Measurements from ENCODE around the gene COL8A2. TPM values are rescaled to one million over a fixed set of nuclear protein-coding genes. Genes with fewer than 3 reads are reported as not detected.

COL8A2 gene
- total RNA-seq, 1 experiment from 2014 or later = 2.3 TPM

GRCh38 chr1:36156329-36157114 lies 31.5 kb upstream of the COL8A2 start (continued):
- no peak for TF ChIP-seq ZNF532 (CRISPR knock-in tag; IDR thresholded peaks at IDR 0.05; ENCODE audit: borderline replicate concordance)
- no peak for TF ChIP-seq ERG (CRISPR knock-in tag; IDR thresholded peaks at IDR 0.05)
- no peak for TF ChIP-seq JAZF1 (CRISPR knock-in tag; IDR thresholded peaks at IDR 0.05)
- TF ChIP-seq E2F5 (CRISPR knock-in tag; IDR thresholded peaks at IDR 0.05) = no peak
- TF ChIP-seq ZNF416 (CRISPR knock-in tag; IDR thresholded peaks at IDR 0.05) = no peak
- TF ChIP-seq USF1 (CRISPR knock-in tag; IDR thresholded peaks at IDR 0.05) = peak; percentile 82
- no peak for TF ChIP-seq AR (CRISPR knock-in tag; IDR thresholded peaks at IDR 0.05)
- TF ChIP-seq ELF4 (CRISPR knock-in tag; IDR thresholded peaks at IDR 0.05; ENCODE audit: low read depth) = no peak
- TF ChIP-seq NFATC4 (CRISPR knock-in tag; IDR thresholded peaks at IDR 0.05) = no peak
- TF ChIP-seq ZNF121 (CRISPR knock-in tag; IDR thresholded peaks at IDR 0.05) = 0 out of 2 replicates have a peak, but pooled peaks have one; percentile 27
- peak; percentile 72 for TF ChIP-seq MAX (CRISPR knock-in tag; IDR thresholded peaks at IDR 0.05)
- TF ChIP-seq TEAD1 (CRISPR knock-in tag; IDR thresholded peaks at IDR 0.05) = peak; percentile 80
- peak; percentile 20; the same call in 1 of the 2 replicates for TF ChIP-seq ETV6 (CRISPR knock-in tag; IDR thresholded peaks at IDR 0.05)
- TF ChIP-seq ZNF423 (CRISPR knock-in tag; IDR thresholded peaks at IDR 0.05) = no peak
- TF ChIP-seq ZNF396 (CRISPR knock-in tag; IDR thresholded peaks at IDR 0.05; ENCODE audit: borderline replicate concordance) = no peak
- no peak for TF ChIP-seq ZNF232 (CRISPR knock-in tag; IDR thresholded peaks at IDR 0.05)
- no peak for TF ChIP-seq ZNF317 (CRISPR knock-in tag; IDR thresholded peaks at IDR 0.05; ENCODE audit: borderline replicate concordance, low read depth)
- TF ChIP-seq PRDM15 (CRISPR knock-in tag; IDR thresholded peaks at IDR 0.05) = no peak
- peak; percentile 92 for TF ChIP-seq GTF2I (CRISPR knock-in tag; conservative IDR thresholded peaks at IDR 0.05)
- no peak for TF ChIP-seq IRF1 (CRISPR knock-in tag; IDR thresholded peaks at IDR 0.05)
- TF ChIP-seq KAT7 (CRISPR knock-in tag; IDR thresholded peaks at IDR 0.05; ENCODE audit: borderline replicate concordance) = no peak
- TF ChIP-seq PREB (CRISPR knock-in tag; IDR thresholded peaks at IDR 0.05; ENCODE audit: borderline replicate concordance) = no peak
